Measurements from ENCODE around the gene GPATCH1.

- TF ChIP-seq CTCF (IDR thresholded peaks at IDR 0.05; ENCODE audit: low read length) = no peak
- TF ChIP-seq EZH2 (optimal IDR thresholded peaks at IDR 0.05; ENCODE audit: low read depth, low read length) = no peak
Observed at GRCh38 chr19:33132021-33132420, 51.0 kb downstream of the GPATCH1 start, which contains the start of gene WDR88.
